ENCODE data around the gene LDLRAP1. TPM values are rescaled to one million over a fixed set of nuclear protein-coding genes. Genes with fewer than 3 reads are reported as not detected.

LDLRAP1 gene
- total RNA-seq, 1 experiment from 2014 or later = 16.3 TPM

DNA sequence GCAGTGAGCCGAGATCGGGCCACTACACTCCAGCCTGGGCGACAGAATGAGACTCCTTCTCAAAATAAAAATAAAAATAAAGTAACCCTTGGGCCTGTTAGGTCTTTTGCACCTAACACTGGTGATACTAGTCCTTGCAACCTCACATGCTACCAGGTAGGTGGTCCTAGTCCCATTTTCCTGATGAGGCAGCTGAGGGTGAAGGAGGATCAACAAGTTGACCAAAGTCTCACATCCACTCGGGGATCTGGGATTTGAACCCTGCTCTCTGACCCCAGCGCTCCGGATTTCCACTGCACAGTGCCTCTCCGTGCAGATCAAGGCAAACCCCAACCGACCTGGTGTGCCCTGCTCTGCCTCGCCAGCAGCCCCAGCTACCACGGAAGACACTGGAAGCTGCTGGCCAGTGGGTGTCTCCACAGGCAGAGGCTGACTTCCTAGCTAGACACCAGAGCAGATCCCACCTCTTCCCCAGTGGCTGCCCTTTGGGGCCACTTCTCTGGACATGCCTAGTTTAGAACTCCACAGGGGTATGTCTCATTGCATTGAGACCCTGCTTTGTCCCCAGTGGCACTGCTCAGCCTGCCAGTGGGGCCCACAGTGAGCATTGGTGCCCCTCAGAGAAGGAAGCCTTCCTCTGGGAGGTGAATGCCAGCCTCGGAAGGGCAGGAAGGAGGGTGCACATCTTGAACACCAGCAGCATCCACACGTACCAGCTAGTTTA is 27.6 kb downstream of the LDLRAP1 start:
- ChIA-PET CTCF (interaction anchor here (0.5 to 2.6 kb wide), 4 partner anchors 10 to 227 kb away, joined by 3 to 9 read pairs (median 6); no protein-coding TSS in a partner anchor), POLR2A (no interaction called here)
- no peak for ATAC-seq
- Mint-ChIP-seq H3K36me3 (no peaks in the 10 kb centered on the region), H3K27me3 (ENCODE audit: low read depth) (no peaks in the 10 kb centered on the region; the same call in 1 of the 2 replicates), H3K4me1 (peaks cover 55% of the 10 kb centered on the region), H3K4me3 (no peak overlapping the region), H3K27ac (no peak overlapping the region), H3K9me3 (no peaks in the 10 kb centered on the region)
- TF ChIP-seq CREM (CRISPR knock-in tag; IDR thresholded peaks at IDR 0.05) (no peak), EMX1 (CRISPR knock-in tag; IDR thresholded peaks at IDR 0.05) (no peak), OVOL2 (CRISPR knock-in tag; IDR thresholded peaks at IDR 0.05; ENCODE audit: borderline replicate concordance) (no peak), ZNF671 (CRISPR knock-in tag; IDR thresholded peaks at IDR 0.05) (no peak), FOXP1 (CRISPR knock-in tag; IDR thresholded peaks at IDR 0.05; ENCODE audit: borderline replicate concordance) (no peak)
- TF ChIP-seq, protein P1, sequence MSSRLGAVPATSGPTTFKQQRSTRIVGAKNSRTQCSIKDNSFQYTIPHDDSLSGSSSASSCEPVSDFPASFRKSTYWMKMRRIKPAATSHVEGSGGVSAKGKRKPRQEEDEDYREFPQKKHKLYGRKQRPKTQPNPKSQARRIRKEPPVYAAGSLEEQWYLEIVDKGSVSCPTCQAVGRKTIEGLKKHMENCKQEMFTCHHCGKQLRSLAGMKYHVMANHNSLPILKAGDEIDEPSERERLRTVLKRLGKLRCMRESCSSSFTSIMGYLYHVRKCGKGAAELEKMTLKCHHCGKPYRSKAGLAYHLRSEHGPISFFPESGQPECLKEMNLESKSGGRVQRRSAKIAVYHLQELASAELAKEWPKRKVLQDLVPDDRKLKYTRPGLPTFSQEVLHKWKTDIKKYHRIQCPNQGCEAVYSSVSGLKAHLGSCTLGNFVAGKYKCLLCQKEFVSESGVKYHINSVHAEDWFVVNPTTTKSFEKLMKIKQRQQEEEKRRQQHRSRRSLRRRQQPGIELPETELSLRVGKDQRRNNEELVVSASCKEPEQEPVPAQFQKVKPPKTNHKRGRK (CRISPR knock-in tag; IDR thresholded peaks at IDR 0.05; ENCODE audit: borderline replicate concordance) = no peak
- TF ChIP-seq, protein P2, sequence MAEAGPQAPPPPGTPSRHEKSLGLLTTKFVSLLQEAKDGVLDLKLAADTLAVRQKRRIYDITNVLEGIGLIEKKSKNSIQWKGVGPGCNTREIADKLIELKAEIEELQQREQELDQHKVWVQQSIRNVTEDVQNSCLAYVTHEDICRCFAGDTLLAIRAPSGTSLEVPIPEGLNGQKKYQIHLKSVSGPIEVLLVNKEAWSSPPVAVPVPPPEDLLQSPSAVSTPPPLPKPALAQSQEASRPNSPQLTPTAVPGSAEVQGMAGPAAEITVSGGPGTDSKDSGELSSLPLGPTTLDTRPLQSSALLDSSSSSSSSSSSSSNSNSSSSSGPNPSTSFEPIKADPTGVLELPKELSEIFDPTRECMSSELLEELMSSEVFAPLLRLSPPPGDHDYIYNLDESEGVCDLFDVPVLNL (CRISPR knock-in tag; IDR thresholded peaks at IDR 0.05; ENCODE audit: borderline replicate concordance, low read depth) = no peak
- no peak for DNase-seq (ENCODE audit: low spot score)

DNA sequence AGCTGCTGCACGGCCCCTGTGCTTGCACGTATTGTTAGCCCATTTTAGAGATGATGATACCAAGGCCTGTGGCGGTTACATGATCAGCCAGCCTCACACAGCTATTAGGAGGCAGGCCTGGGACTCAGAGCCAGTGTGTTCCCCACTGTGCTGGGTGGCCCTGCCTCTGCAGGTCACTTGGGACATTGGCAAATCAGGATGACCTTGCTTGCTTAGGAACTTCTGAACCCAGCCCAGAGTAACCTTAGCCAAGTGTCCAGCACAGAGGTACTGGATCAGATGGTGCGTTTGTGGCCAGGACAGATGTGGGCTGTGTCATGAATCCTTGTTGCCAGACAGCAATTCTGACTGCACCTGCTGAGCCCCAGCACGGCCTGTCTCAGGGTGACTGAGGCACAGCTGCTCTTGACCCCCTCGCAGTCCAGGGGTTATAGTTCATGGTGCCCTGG is 28.1 kb downstream of the LDLRAP1 start:
- DNase-seq (ENCODE audit: low spot score) = no peak
- no peaks in the 10 kb centered on the region for H3K36me3 Mint-ChIP-seq
- no peak overlapping the region for H3K27ac Mint-ChIP-seq
- no peaks in the 10 kb centered on the region; the same call in 1 of the 2 replicates for H3K27me3 Mint-ChIP-seq (ENCODE audit: low read depth)
- H3K9me3 Mint-ChIP-seq = no peaks in the 10 kb centered on the region
- TF ChIP-seq ZNF416 (CRISPR knock-in tag; IDR thresholded peaks at IDR 0.05) = no peak
- TF ChIP-seq GABPB1 (CRISPR knock-in tag; IDR thresholded peaks at IDR 0.05) = no peak
- TF ChIP-seq, protein P3, sequence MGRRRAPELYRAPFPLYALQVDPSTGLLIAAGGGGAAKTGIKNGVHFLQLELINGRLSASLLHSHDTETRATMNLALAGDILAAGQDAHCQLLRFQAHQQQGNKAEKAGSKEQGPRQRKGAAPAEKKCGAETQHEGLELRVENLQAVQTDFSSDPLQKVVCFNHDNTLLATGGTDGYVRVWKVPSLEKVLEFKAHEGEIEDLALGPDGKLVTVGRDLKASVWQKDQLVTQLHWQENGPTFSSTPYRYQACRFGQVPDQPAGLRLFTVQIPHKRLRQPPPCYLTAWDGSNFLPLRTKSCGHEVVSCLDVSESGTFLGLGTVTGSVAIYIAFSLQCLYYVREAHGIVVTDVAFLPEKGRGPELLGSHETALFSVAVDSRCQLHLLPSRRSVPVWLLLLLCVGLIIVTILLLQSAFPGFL (CRISPR knock-in tag; IDR thresholded peaks at IDR 0.05; ENCODE audit: borderline replicate concordance) = no peak
- no peak for TF ChIP-seq NR2C2 (CRISPR knock-in tag; IDR thresholded peaks at IDR 0.05)
- no peak for TF ChIP-seq GRHL2 (CRISPR knock-in tag; IDR thresholded peaks at IDR 0.05; ENCODE audit: insufficient replicate concordance, severe bottlenecking)
- no peak for TF ChIP-seq NR3C1 (CRISPR knock-in tag; conservative IDR thresholded peaks at IDR 0.05; ENCODE audit: low read depth)
- TF ChIP-seq FOXK1 (CRISPR knock-in tag; IDR thresholded peaks at IDR 0.05) = no peak
- no peak for TF ChIP-seq ZBTB21 (CRISPR knock-in tag; IDR thresholded peaks at IDR 0.05; ENCODE audit: borderline replicate concordance)
- no peak for TF ChIP-seq ZNF671 (CRISPR knock-in tag; IDR thresholded peaks at IDR 0.05)
- TF ChIP-seq TP53 (CRISPR knock-in tag; IDR thresholded peaks at IDR 0.05) = no peak
- TF ChIP-seq HMGA2 (CRISPR knock-in tag; IDR thresholded peaks at IDR 0.05) = no peak
- TF ChIP-seq, protein P4, sequence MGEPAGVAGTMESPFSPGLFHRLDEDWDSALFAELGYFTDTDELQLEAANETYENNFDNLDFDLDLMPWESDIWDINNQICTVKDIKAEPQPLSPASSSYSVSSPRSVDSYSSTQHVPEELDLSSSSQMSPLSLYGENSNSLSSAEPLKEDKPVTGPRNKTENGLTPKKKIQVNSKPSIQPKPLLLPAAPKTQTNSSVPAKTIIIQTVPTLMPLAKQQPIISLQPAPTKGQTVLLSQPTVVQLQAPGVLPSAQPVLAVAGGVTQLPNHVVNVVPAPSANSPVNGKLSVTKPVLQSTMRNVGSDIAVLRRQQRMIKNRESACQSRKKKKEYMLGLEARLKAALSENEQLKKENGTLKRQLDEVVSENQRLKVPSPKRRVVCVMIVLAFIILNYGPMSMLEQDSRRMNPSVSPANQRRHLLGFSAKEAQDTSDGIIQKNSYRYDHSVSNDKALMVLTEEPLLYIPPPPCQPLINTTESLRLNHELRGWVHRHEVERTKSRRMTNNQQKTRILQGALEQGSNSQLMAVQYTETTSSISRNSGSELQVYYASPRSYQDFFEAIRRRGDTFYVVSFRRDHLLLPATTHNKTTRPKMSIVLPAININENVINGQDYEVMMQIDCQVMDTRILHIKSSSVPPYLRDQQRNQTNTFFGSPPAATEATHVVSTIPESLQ (CRISPR knock-in tag; IDR thresholded peaks at IDR 0.05) = no peak
- TF ChIP-seq TEAD1 (CRISPR knock-in tag; IDR thresholded peaks at IDR 0.05) = no peak
- no peak for TF ChIP-seq ZNF396 (CRISPR knock-in tag; IDR thresholded peaks at IDR 0.05; ENCODE audit: borderline replicate concordance)
- TF ChIP-seq SMAD4 (CRISPR knock-in tag; IDR thresholded peaks at IDR 0.05) = no peak
- no peak for TF ChIP-seq IRF2 (CRISPR knock-in tag; IDR thresholded peaks at IDR 0.05; ENCODE audit: borderline replicate concordance, low read depth)
- TF ChIP-seq, protein P5, sequence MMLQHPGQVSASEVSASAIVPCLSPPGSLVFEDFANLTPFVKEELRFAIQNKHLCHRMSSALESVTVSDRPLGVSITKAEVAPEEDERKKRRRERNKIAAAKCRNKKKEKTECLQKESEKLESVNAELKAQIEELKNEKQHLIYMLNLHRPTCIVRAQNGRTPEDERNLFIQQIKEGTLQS (CRISPR knock-in tag; conservative IDR thresholded peaks at IDR 0.05) = no peak
- TF ChIP-seq SMAD3 (CRISPR knock-in tag; IDR thresholded peaks at IDR 0.05; ENCODE audit: borderline replicate concordance) = no peak
- peaks cover 49% of the 10 kb centered on the region for H3K4me1 Mint-ChIP-seq
- H3K4me3 Mint-ChIP-seq = no peak overlapping the region
- CTCF ChIA-PET = interaction anchor here (0.5 to 2.6 kb wide), 13 partner anchors 10 to 247 kb away, joined by 3 to 38 read pairs (median 16); partner anchors contain the start of genes LDLRAP1, MAN1C1, MTFR1L and SELENON
- POLR2A ChIA-PET = no interaction called here
- no peak for ATAC-seq

Data from WTC11 (cell line).